22Rv1 (cell line): Measurements from ENCODE around the gene GPS1.

Experiments
- CTCF ChIP-seq: fragments of 450-650 bp; IDR thresholded peaks from 2 replicates; pipeline ENCODE4 v1.5.1; 2017; ENCODE audit warnings: mild to moderate bottlenecking
- ZFX ChIP-seq: fragments of 450-650 bp; IDR thresholded peaks from 2 replicates; pipeline ENCODE4 v1.6.1; 2017; ENCODE audit warnings: antibody characterized with exemption, borderline replicate concordance

- TF ChIP-seq ZFX = no peak
- TF ChIP-seq CTCF = no peak
Observed at GRCh38 chr17:82047379-82047778, 4.3 kb upstream of the GPS1 start.
